HL-60 (cell line): ENCODE data around the gene SNX27.

Experiments
- DNase-seq, 2 experiments: peaks; one replicate each; pipeline ENCODE4 v3.0.0-alpha.2; 2010 to 2020; ENCODE audit warnings: low read depth in 1 of 2, low spot score in 1 of 2
- H3K27ac ChIP-seq: fragments of 250-450 bp; sonication (Bioruptor Pico); replicated peaks from 2 replicates; pipeline ENCODE4 v1.5.1; 2020; ENCODE audit warnings: mild to moderate bottlenecking, moderate library complexity
- H3K27me3 ChIP-seq: fragments of 250-450 bp; sonication (Bioruptor Pico); 2 replicates; pipeline ENCODE4 v1.5.1; 2021; ENCODE audit warnings: mild to moderate bottlenecking, moderate library complexity; ENCODE audit not compliant: insufficient read depth, poor library complexity, severe bottlenecking
- H3K4me3 ChIP-seq: replicated peaks from 2 replicates; pipeline ENCODE4 v1.5.1; 2011; ENCODE audit warnings: mild to moderate bottlenecking, control low read depth, low read length; ENCODE audit not compliant: insufficient read depth
- CTCF ChIP-seq: IDR thresholded peaks from one replicate; pipeline ENCODE4 v1.5.1; 2011; ENCODE audit warnings: low read length, control low read depth, inconsistent platforms; ENCODE audit not compliant: insufficient read depth
- GABPA ChIP-seq: IDR thresholded peaks from 2 replicates; pipeline ENCODE4 v1.6.1; 2012; ENCODE audit warnings: low read depth
- POLR2AphosphoS5 ChIP-seq: IDR thresholded peaks from 2 replicates; pipeline ENCODE4 v1.6.1; 2012; ENCODE audit warnings: low read depth
- REST ChIP-seq: IDR thresholded peaks from 2 replicates; pipeline ENCODE4 v1.6.1; 2012; ENCODE audit warnings: low read depth; ENCODE audit not compliant: insufficient replicate concordance
- SPI1 ChIP-seq: IDR thresholded peaks from 2 replicates; pipeline ENCODE4 v1.6.1; 2012; ENCODE audit warnings: low read depth, mild to moderate bottlenecking, borderline replicate concordance

The SNX27 gene

GRCh38 chr1:151611288-151611790, 511 bp upstream of the SNX27 start:
- Histone ChIP-seq H3K4me3 (no peak overlapping the region; the same call in 1 of the 2 replicates), H3K27me3 (no peaks in the 10 kb centered on the region), H3K27ac (peak overlapping the region; percentile 93)
- peak; percentile 93 to 99 for DNase-seq
- peak; percentile 22 for TF ChIP-seq REST
- TF ChIP-seq GABPA = 0 out of 2 replicates have a peak, but pooled peaks have one; percentile 6
- peak; percentile 44; the same call in 1 of the 2 replicates for TF ChIP-seq SPI1
- no peak for TF ChIP-seq CTCF
- peak; percentile 62; the same call in 1 of the 2 replicates for TF ChIP-seq POLR2AphosphoS5

GRCh38 chr1:151612501-151613281, 841 bp downstream of the SNX27 start:
- Histone ChIP-seq H3K27ac (peak overlapping the region; percentile 93), H3K27me3 (no peaks in the 10 kb centered on the region), H3K4me3 (peak overlapping the region; percentile 94)
- no peak for TF ChIP-seq GABPA
- no peak for TF ChIP-seq POLR2AphosphoS5
- TF ChIP-seq SPI1 = no peak
- no peak for TF ChIP-seq CTCF
- TF ChIP-seq REST = no peak
- DNase-seq = peak; percentile 36 to 37

- TF ChIP-seq SPI1 (no peak), CTCF (no peak), GABPA (no peak), REST (no peak), POLR2AphosphoS5 (no peak)
- DNase-seq = peak in 1 of 2 experiments; percentile 8
- peak overlapping the region; percentile 94 for H3K4me3 ChIP-seq
- H3K27ac ChIP-seq = peak overlapping the region; percentile 93; the same call in 1 of the 2 replicates
- H3K27me3 ChIP-seq = no peaks in the 10 kb centered on the region
Measured at GRCh38 chr1:151613282-151613780, 1.5 kb downstream of the SNX27 start.
